Endothelial cell of coronary artery (primary cell): Measurements from ENCODE around the gene SOD1. TPM values are rescaled to one million over a fixed set of nuclear protein-coding genes. Genes with fewer than 3 reads are reported as not detected.

Experiments used
- total RNA-seq: library from RNA; depleted of rRNA; stranded (reverse); fragments of >200 nt; gene quantifications from 2 replicates; pipeline ENCODE4 v1.2.3, GENCODE V29; 2014

The SOD1 gene
- 258 and 272 TPM in 2 replicates for total RNA-seq

DNA sequence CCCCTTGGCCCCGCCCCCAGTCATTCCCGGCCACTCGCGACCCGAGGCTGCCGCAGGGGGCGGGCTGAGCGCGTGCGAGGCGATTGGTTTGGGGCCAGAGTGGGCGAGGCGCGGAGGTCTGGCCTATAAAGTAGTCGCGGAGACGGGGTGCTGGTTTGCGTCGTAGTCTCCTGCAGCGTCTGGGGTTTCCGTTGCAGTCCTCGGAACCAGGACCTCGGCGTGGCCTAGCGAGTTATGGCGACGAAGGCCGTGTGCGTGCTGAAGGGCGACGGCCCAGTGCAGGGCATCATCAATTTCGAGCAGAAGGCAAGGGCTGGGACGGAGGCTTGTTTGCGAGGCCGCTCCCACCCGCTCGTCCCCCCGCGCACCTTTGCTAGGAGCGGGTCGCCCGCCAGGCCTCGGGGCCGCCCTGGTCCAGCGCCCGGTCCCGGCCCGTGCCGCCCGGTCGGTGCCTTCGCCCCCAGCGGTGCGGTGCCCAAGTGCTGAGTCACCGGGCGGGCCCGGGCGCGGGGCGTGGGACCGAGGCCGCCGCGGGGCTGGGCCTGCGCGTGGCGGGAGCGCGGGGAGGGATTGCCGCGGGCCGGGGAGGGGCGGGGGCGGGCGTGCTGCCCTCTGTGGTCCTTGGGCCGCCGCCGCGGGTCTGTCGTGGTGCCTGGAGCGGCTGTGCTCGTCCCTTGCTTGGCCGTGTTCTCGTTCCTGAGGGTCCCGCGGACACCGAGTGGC is at the start of gene SOD1:
Gene SOD1 (plus strand): TSS at position 158 of the 723 bp plus-strand sequence. CDS start 77 bp downstream, at position 235.

Other genes starting within 250 kb of the SOD1 start
- 4.0 and 6.8 TPM in 2 replicates for gene SCAF4, start 72.4 kb downstream of the SOD1 start, total RNA-seq
- gene HUNK, start 213.3 kb downstream of the SOD1 start, total RNA-seq, result not detected in 2 replicates